ENCODE results near the gene ZNF674. TPM values are rescaled to one million over a fixed set of nuclear protein-coding genes. Genes with fewer than 3 reads are reported as not detected.
A peak's percentile ranks its signal among the peaks of the same experiment; 100 is the strongest.

The ZNF674 gene
- total RNA-seq, 1 donor from 2014 or later, result 6.3 TPM

GRCh38 chrX:46569621-46570020, 24.4 kb upstream of the ZNF674 start:
- Mint-ChIP-seq H3K36me3 (ENCODE audit: low read depth) (no peaks in the 10 kb centered on the region), H3K9me3 (ENCODE audit: low read depth) (peaks cover 10% of the 10 kb centered on the region), H3K27ac (ENCODE audit: unreplicated experiment) (no peak overlapping the region), H3K4me1 (ENCODE audit: low read depth) (peaks cover 6% of the 10 kb centered on the region), H3K4me3 (ENCODE audit: unreplicated experiment) (no peak overlapping the region), H3K27me3 (ENCODE audit: low read depth) (no peaks in the 10 kb centered on the region)
- no peak for DNase-seq (ENCODE audit: low spot score)
- TF ChIP-seq CTCF (IDR thresholded peaks at IDR 0.05), result no peak

- Mint-ChIP-seq H3K27ac (ENCODE audit: unreplicated experiment) (no peak overlapping the region), H3K4me1 (ENCODE audit: low read depth) (no peaks in the 10 kb centered on the region), H3K27me3 (ENCODE audit: low read depth) (no peaks in the 10 kb centered on the region), H3K9me3 (ENCODE audit: low read depth) (peaks cover 10% of the 10 kb centered on the region), H3K4me3 (ENCODE audit: unreplicated experiment) (no peak overlapping the region), H3K36me3 (ENCODE audit: low read depth) (peaks cover 1% of the 10 kb centered on the region)
- no peak for DNase-seq (ENCODE audit: low spot score)
- no peak for TF ChIP-seq CTCF (IDR thresholded peaks at IDR 0.05)
Measured at GRCh38 chrX:46567388-46567787, 22.2 kb upstream of the ZNF674 start.

- no peak for DNase-seq (ENCODE audit: low spot score)
- Mint-ChIP-seq H3K27ac (ENCODE audit: unreplicated experiment) (no peak overlapping the region), H3K4me3 (ENCODE audit: unreplicated experiment) (no peak overlapping the region)
Measured at GRCh38 chrX:46561824-46562657, 16.8 kb upstream of the ZNF674 start.

GRCh38 chrX:46559062-46559461, 13.8 kb upstream of the ZNF674 start:
- H3K27me3 Mint-ChIP-seq (ENCODE audit: low read depth), result no peaks in the 10 kb centered on the region
- no peak overlapping the region for H3K27ac Mint-ChIP-seq (ENCODE audit: unreplicated experiment)
- no peaks in the 10 kb centered on the region for H3K4me1 Mint-ChIP-seq (ENCODE audit: low read depth)
- peaks cover 15% of the 10 kb centered on the region for H3K9me3 Mint-ChIP-seq (ENCODE audit: low read depth)
- no peak for DNase-seq (ENCODE audit: low spot score)
- H3K4me3 Mint-ChIP-seq (ENCODE audit: unreplicated experiment), result no peak overlapping the region
- H3K36me3 Mint-ChIP-seq (ENCODE audit: low read depth), result peaks cover 3% of the 10 kb centered on the region
- TF ChIP-seq CTCF (IDR thresholded peaks at IDR 0.05), result no peak

More at GRCh38 chrX:46561824-46562657, 16.8 kb upstream of the ZNF674 start:
- H3K36me3 Mint-ChIP-seq (ENCODE audit: low read depth), result peaks cover 3% of the 10 kb centered on the region
- H3K4me1 Mint-ChIP-seq (ENCODE audit: low read depth), result no peaks in the 10 kb centered on the region
- no peaks in the 10 kb centered on the region for H3K27me3 Mint-ChIP-seq (ENCODE audit: low read depth)
- H3K9me3 Mint-ChIP-seq (ENCODE audit: low read depth), result peaks cover 18% of the 10 kb centered on the region
- no peak for TF ChIP-seq CTCF (IDR thresholded peaks at IDR 0.05)

GRCh38 chrX:46554942-46555341, 9.7 kb upstream of the ZNF674 start:
- TF ChIP-seq CTCF (IDR thresholded peaks at IDR 0.05), result peak; percentile 79
- Mint-ChIP-seq H3K27ac (ENCODE audit: unreplicated experiment) (no peak overlapping the region), H3K4me1 (ENCODE audit: low read depth) (peaks cover 3% of the 10 kb centered on the region), H3K27me3 (ENCODE audit: low read depth) (no peaks in the 10 kb centered on the region), H3K36me3 (ENCODE audit: low read depth) (peaks cover 2% of the 10 kb centered on the region), H3K9me3 (ENCODE audit: low read depth) (peaks cover 12% of the 10 kb centered on the region), H3K4me3 (ENCODE audit: unreplicated experiment) (no peak overlapping the region)
- DNase-seq (ENCODE audit: low spot score), result no peak

Measured in chondrocyte (in vitro differentiated cells).